HG02973 (cell line): ENCODE data around the gene DOK7.

Experiments used
- ATAC-seq: cut with Tn5 transposase; IDR thresholded peaks from one replicate; pipeline ENCODE4 v1.9.1; 2021; ENCODE audit warnings: moderate library complexity; ENCODE audit not compliant: unreplicated experiment

The DOK7 gene

GRCh38 chr4:3427706-3428446, 35.2 kb upstream of the DOK7 start:
- ATAC-seq, result no peak

DNA sequence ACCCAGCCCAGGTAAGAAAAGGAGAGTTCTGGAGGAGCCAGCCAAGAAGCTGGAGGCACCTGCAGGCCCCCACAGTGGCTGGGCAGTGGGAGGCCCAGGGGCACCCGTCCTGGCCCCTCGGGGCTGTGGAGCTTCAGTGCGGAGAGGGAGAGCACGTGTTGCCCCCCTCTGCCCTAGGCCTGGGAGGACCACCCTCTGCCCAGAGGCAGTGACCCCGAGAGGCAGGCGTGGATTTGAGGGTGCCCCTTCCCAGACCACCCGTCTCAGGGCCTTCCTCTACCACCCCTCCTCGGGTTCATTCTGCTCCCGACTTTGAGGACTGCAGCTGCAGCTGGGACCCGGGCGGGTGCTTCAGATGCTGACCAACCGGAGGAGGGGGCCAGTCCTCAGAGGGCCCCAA, 33.5 kb upstream of the DOK7 start:
- ATAC-seq, result no peak

DNA sequence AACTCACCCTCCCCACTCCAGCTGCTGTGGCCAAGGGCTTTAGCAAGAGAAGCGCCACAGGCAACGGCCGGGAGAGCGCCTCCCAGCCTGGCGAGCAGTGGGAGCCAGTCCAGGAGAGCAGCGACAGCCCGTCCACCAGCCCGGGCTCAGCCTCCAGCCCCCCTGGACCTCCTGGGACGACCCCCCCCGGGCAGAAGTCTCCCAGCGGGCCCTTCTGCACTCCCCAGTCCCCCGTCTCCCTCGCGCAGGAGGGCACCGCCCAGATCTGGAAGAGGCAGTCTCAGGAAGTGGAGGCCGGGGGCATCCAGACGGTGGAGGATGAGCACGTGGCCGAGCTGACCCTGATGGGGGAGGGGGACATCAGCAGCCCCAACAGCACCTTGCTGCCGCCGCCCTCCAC, 32.6 kb upstream of the DOK7 start:
- no peak for ATAC-seq

DNA sequence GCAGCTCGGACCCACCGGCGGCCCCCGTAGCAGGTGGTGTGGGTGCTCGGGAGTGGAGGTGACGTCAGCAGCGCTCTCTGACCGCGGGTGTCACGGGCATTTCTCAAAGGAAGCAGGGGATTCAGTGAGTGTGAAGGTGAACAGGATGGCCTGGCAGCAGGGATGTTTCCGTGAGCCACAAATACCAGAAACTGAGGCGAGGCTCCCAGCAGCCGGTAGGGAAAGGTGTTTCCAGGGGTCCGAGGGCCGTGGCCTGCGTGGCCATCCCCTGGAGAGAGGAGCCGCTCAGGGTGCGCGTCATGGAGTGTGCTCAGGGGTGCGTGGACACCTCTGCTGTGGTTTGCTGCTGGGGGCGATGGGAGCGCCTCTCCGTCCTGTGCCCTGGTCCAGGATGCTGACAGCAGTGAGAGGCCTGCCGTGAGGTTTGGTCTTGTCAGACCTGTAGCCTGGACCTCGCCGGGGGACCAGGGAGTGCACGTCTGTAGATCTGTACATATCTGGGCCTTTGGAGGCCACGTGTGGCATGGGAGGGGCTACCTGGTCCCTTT, 31.6 kb upstream of the DOK7 start:
- ATAC-seq, result no peak

GRCh38 chr4:3432381-3432790, 30.7 kb upstream of the DOK7 start:
- ATAC-seq, result no peak

DNA sequence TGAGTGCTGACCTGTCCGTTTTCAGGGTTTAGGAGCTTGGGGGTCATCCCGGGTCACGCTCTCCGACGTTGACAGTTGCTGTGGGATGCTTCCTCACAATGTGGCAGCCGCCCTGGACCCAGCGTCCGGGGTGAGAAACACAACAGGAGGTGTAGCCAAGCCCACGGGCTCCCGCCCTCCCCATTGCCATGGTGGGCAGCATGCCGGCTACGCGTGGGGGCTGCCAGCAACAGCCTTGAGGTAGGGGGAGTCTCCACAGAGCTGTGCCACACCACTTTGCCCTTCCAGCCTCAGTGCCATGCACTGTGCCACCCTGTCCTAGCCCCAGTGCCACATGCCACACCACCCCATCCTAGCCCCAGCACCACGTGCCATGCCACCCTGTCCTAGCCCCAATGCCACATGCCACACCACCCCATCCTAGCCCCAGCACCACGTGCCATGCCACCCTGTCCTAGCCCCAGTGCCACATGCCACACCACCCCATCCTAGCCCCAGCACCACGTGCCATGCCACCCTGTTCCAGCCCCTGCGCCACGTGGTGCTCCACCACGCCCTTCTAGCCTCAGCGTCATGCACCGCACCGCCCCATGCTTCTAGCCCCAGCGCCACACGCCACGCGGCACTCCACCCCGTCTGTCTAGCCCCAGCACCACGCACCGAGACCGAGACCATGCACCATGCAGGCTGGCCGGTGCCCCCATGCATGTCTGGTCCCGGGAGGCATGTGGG, 29.8 kb upstream of the DOK7 start:
- ATAC-seq, result no peak

GRCh38 chr4:3434881-3435685, 28.0 kb upstream of the DOK7 start:
- ATAC-seq, result no peak

- ATAC-seq, result no peak
Observed at GRCh38 chr4:3435686-3435956, 27.5 kb upstream of the DOK7 start.

DNA sequence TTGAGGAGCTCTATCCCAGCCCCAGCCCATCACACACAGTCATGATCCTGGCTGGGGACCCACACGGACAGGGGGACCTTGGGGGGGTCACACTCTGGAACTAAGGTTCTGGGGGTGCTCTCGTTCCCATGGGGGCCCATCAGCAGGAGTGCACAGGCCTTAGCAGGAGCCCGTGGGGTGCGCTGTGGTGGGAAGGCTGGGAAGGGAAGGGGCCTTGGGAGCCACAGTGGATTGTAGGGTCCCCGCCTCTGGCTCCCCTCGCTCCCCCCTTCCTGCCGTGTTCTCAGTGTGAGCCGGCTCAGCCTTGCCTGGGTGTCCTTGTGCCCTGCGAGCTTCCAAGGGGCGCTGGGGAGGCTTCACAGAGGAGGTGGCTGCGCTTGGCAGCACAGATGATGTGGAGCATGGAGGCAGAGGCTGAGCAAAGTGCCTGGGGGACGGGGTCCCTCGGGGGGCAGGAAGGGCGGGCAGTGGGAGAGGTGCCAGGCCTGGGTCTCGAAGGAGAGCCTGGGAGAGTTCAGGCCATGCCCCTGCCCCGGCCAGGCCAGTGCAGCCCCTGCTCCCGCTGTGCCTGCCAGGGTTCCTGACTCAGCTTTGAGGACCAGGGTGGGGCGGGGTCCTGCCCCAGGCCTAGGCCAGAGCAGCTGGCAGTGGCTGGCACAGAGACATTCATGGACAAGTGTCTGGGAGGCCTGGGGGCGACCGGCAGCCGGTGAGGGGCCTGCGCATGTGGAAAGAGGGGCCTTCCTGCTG, 26.9 kb upstream of the DOK7 start:
- ATAC-seq, result no peak

DNA sequence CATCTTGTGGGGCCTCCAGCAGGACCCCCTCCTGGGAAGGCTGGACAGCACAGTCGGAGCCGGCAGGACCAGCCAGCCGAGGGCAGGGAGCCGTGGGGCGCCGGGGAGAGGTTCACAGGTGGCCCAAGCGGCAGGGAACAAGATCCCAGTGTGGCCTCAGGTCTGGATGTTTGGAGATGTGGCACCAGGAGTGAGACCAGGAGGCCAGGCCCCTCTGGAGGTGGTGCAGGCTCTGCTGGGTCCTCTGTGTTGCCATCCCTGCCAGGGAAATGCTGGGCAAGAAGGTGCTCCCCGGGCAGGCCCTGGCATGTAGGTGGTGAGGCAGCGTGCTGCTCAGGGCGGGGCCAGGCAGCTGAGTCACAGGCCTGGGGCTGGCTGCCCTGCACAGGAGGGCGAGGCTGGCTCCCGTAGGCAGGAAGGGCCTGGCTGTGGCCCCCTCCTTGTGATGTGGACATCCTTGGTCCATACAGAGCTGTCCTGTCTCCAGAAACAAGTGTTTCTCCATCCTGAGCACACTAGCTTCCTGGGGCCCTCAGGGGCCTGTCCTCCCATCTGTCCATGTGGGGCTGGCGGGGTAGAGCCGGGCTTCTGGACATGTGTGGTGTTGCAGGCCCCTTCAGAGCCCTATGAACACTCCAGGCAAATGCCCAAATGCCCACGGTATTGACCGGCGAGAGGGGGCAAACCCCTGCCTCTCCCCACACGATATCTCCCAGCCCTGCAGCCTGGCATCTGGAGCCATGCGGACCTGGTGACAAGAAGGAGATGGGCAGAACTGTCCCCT, 26.1 kb upstream of the DOK7 start:
- ATAC-seq, result no peak

- no peak for ATAC-seq
Observed at GRCh38 chr4:3437582-3437936, 25.5 kb upstream of the DOK7 start.

DNA sequence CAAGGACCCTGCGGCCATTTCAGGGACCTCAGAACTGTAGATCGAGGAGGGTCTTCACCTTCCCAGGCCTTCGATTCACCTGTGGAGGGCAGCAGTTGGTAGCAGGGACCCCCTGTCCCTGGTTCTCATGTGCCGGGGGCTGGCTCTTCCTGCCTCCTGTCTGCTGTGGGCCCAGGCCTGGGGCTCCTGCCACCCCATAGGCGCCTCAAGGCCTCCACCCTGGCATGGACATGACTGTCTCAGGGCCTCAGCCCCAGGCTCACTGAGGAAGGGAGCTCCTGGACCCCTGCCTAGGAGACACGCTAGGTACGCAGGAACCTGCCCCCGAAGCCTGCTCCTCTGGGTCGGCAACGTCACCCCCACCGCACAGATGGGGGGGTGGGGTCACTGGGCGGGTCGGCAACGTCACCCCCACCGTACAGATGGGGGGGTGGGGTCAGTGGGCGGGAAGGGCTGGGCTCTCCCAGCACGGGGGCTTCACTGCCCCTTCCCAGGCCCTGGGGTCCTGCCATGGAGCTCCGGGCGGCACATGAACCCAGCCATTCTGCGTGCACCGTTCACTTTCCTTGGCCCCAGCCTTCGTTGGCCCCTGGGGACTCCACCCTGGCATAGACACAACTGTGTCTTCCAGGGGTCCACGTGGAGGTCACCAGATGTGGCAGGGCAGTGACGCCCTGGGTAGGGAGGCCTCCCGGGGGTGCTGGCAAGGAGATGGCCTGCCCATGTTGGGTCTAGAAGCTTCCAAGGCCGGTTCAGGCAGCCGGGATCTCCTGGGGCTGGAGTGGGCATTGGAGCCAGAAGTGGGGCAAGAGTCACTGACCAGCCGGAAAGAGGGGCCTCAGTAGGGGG, 24.9 kb upstream of the DOK7 start:
- no peak for ATAC-seq

DNA sequence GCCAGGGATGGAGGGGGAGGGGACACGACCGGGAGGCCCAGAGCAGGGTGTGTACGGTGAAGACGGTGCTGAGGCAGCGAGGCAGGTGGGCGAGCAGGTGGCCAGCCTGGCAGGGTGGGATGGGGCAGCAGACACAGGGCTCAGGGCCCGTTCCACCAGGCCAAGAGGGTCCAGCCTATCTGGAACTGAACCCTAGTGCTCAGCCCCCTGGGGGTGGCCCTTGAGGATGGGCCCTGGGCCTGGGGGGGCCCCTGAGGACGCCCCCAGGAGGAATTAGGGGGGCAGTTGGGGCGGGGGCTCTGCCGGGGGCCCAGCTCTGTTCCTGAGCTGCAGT, 24.3 kb upstream of the DOK7 start:
- ATAC-seq, result no peak

GRCh38 chr4:3439391-3439790, 23.7 kb upstream of the DOK7 start:
- ATAC-seq, result no peak

GRCh38 chr4:3440011-3440410, 23.1 kb upstream of the DOK7 start:
- ATAC-seq, result no peak

DNA sequence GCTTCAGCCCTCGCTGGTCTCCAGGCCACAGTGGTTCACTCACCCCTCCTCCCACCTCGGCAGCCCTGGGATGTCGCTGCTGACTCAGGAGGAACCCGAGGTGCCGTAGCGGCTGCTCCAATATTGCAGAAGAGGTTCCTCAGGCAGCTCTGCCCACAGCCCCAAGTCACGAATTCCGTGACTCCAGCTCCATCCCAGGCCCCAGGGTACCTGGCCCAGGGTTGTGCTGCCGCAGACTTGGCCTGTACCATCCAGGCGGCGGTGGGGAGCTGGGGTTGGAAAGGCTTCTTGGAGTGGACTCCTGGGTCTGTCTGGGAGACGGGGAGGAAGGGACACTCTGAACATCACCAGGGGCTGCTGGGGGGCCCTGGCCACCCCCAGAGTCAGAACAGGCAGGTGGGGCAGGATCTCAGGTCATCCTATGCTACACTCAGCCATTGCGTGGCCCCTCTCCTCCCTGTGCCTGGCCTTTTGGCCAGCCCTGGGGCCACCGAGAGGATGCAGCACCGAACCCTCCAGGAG, 22.1 kb upstream of the DOK7 start:
- ATAC-seq, result no peak

- ATAC-seq, result no peak
Observed at GRCh38 chr4:3441501-3442459, 21.3 kb upstream of the DOK7 start, which contains the start of gene HGFAC. Gene HGFAC, plus strand, starts transcription at chr4:3441968. Its CDS starts 34 bp downstream, at chr4:3442002.

DNA sequence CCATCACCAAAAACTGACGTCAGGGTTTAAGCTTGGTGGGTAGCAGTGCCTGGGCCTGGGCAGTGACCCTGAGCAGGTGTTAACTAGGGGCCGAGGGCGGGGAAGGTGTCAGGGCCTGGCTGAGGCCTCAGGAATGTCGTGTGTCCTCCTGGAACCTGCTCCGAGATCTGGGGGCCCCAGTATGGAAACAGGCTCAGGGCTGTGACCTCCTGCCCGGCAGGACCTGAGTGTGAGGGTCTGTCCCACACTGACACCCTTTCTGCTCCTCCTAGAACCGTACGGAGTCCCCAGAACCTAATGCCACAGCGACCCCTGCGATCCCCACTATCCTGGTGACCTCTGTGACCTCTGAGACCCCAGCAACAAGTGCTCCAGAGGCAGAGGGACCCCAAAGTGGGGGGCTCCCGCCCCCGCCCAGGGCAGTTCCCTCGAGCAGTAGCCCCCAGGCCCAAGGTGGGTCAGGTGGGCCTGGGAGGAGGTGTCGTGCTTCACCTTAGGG, 20.6 kb upstream of the DOK7 start:
- no peak for ATAC-seq
